Measurements from ENCODE around the gene PRPF6. TPM values are rescaled to one million over a fixed set of nuclear protein-coding genes. Genes with fewer than 3 reads are reported as not detected.

PRPF6 gene
- polyA plus RNA-seq, 1 experiment: 52.3 TPM

- H3K36me3 ChIP-seq (ENCODE audit: control insufficient read depth, insufficient read depth, low read length): peaks cover 17% of the 10 kb centered on the region
- H3K4me3 ChIP-seq (ENCODE audit: low read depth, low read length): peak overlapping the region; percentile 50
- no peak for DNase-seq (ENCODE audit: low read depth)
- no peaks in the 10 kb centered on the region for H3K27me3 ChIP-seq (ENCODE audit: control insufficient read depth, insufficient read depth, low read length)
- ChIA-PET CTCF (interaction anchor here (0.8 to 1.4 kb wide), 5 partner anchors 12 to 419 kb away, joined by 3 to 7 read pairs (median 3); no protein-coding TSS in a partner anchor), POLR2A (interaction anchor here (0.6 kb wide), 2 partner anchors 28 to 83 kb away, joined by 3 to 4 read pairs; no protein-coding TSS in a partner anchor)
- TF ChIP-seq CTCF (IDR thresholded peaks at IDR 0.05; ENCODE audit: insufficient read depth, low read depth, low read length): no peak
Measured at GRCh38 chr20:63956664-63957003, 24.3 kb upstream of the PRPF6 start.

GRCh38 chr20:63957004-63957689 is 23.8 kb upstream of the PRPF6 start:
- Histone ChIP-seq H3K36me3 (ENCODE audit: control insufficient read depth, insufficient read depth, low read length) (peaks cover 21% of the 10 kb centered on the region), H3K4me3 (ENCODE audit: low read depth, low read length) (peak overlapping the region; percentile 50), H3K27me3 (ENCODE audit: control insufficient read depth, insufficient read depth, low read length) (no peaks in the 10 kb centered on the region)
- TF ChIP-seq CTCF (IDR thresholded peaks at IDR 0.05; ENCODE audit: insufficient read depth, low read depth, low read length): peak; percentile 43; the same call in 1 of the 2 replicates
- DNase-seq (ENCODE audit: low read depth): no peak
- ChIA-PET CTCF (interaction anchor here (1.2 to 1.4 kb wide), 2 partner anchors 12 to 17 kb away, joined by 3 to 7 read pairs; no protein-coding TSS in a partner anchor), POLR2A (no interaction called here)

GRCh38 chr20:63957690-63958441 is 23.1 kb upstream of the PRPF6 start:
- no peak overlapping the region for H3K4me3 ChIP-seq (ENCODE audit: low read depth, low read length)
- no peak for TF ChIP-seq CTCF (IDR thresholded peaks at IDR 0.05; ENCODE audit: insufficient read depth, low read depth, low read length)
- CTCF ChIA-PET: interaction anchor here (1.2 kb wide), 1 partner anchor 11 kb away, joined by 3 read pairs; no protein-coding TSS in a partner anchor

GRCh38 chr20:63958471-63958870 is 22.5 kb upstream of the PRPF6 start:
- TF ChIP-seq CTCF (IDR thresholded peaks at IDR 0.05; ENCODE audit: insufficient read depth, low read depth, low read length): no peak
- ChIA-PET CTCF (interaction anchor here (1.3 kb wide), 1 partner anchor 172 kb away, joined by 3 read pairs; no protein-coding TSS in a partner anchor), POLR2A (interaction anchor here (0.7 kb wide), 1 partner anchor 377 kb away, joined by 3 read pairs; no protein-coding TSS in a partner anchor)
- Histone ChIP-seq H3K36me3 (ENCODE audit: control insufficient read depth, insufficient read depth, low read length) (peaks cover 23% of the 10 kb centered on the region), H3K4me3 (ENCODE audit: low read depth, low read length) (no peak overlapping the region), H3K27me3 (ENCODE audit: control insufficient read depth, insufficient read depth, low read length) (no peaks in the 10 kb centered on the region)
- no peak for DNase-seq (ENCODE audit: low read depth)

More at GRCh38 chr20:63957690-63958441, 23.1 kb upstream of the PRPF6 start:
- H3K27me3 ChIP-seq (ENCODE audit: control insufficient read depth, insufficient read depth, low read length): no peaks in the 10 kb centered on the region
- peaks cover 20% of the 10 kb centered on the region for H3K36me3 ChIP-seq (ENCODE audit: control insufficient read depth, insufficient read depth, low read length)
- POLR2A ChIA-PET: no interaction called here
- no peak for DNase-seq (ENCODE audit: low read depth)
